Endothelial cell of umbilical vein (primary cell): ENCODE results near the gene CCNK. TPM values are rescaled to one million over a fixed set of nuclear protein-coding genes. Genes with fewer than 3 reads are reported as not detected.

Source experiments
- BruUV-seq: library from RNA; stranded (reverse); fragments of 400-500 nt; replicated peaks from 2 replicates; lab custom pipeline; 2021; lab: Mats Ljungman, UMichigan
- CTCF ChIA-PET: fragments of 300-600, 350-600 bp; sonication (Branson Sonifier 250); formaldehyde crosslinking; loops from one replicate; lab custom pipeline; 2021; ENCODE audit warnings: antibody characterized with exemption, inconsistent platforms; lab: Charles Lee
- POLR2A ChIA-PET: fragments of 300-600, 350-600 bp; sonication (Branson Sonifier 250); formaldehyde crosslinking; loops from one replicate; lab custom pipeline; 2021; ENCODE audit warnings: antibody characterized with exemption, inconsistent platforms; lab: Charles Lee
- DNase-seq: peaks from one replicate; pipeline ENCODE4 v3.0.0-alpha.2; 2011; ENCODE audit warnings: low read depth, low spot score
- FAIRE-seq: peaks from 2 replicates; lab custom pipeline; 2011; peaks lifted over from hg19 to GRCh38; lab: Jason Lieb, UNC
- H2AFZ ChIP-seq: 2 replicates; pipeline ENCODE4 v1.6.0; 2012; ENCODE audit warnings: low read depth, low read length, control low read depth, inconsistent platforms
- H3K27ac ChIP-seq: 2 replicates; pipeline ENCODE4 v1.5.1; 2011; ENCODE audit warnings: low read depth, mild to moderate bottlenecking, control low read depth, low read length, moderate library complexity; ENCODE audit not compliant: insufficient read depth
- H3K27me3 ChIP-seq, 2 experiments: 2 replicates each; pipeline versions ENCODE4 v1.6.0 to v1.6.1; 2011; ENCODE audit warnings: low read length in 2 of 2, mixed read lengths in 1 of 2; ENCODE audit not compliant: control insufficient read depth in 2 of 2, insufficient read depth in 2 of 2
- H3K36me3 ChIP-seq, 2 experiments: 2 replicates in 1 of 2; 3 replicates in 1 of 2; pipeline ENCODE4 v1.5.1; 2011; ENCODE audit warnings: low read length in 2 of 2, mild to moderate bottlenecking in 1 of 2, moderate library complexity in 1 of 2; ENCODE audit not compliant: control insufficient read depth in 2 of 2, insufficient read depth in 2 of 2; ENCODE audit errors: extremely low read depth in 1 of 2
- H3K4me1 ChIP-seq: 3 replicates; pipeline ENCODE4 v1.5.1; 2011; ENCODE audit warnings: mild to moderate bottlenecking, low read length; ENCODE audit not compliant: control insufficient read depth, insufficient read depth; ENCODE audit errors: extremely low read depth
- H3K4me2 ChIP-seq: 2 replicates; pipeline ENCODE4 v1.6.1; 2011; ENCODE audit warnings: low read length, control low read depth, mixed read lengths; ENCODE audit not compliant: insufficient read depth
- H3K4me3 ChIP-seq, 3 experiments: fragments of 200-600 bp in 1 of 3; sonication (generic), shearing (Covaris generic) in 1 of 3; replicated peaks in 1 of 3; 2 replicates each; pipeline ENCODE4 v1.5.1; 2011 to 2016; ENCODE audit warnings: control low read depth in 3 of 3, low read length in 3 of 3, mild to moderate bottlenecking in 2 of 3, inconsistent platforms in 1 of 3, low read depth in 1 of 3, moderate library complexity in 1 of 3; ENCODE audit not compliant: insufficient read depth in 1 of 3
- H3K79me2 ChIP-seq: 2 replicates; pipeline ENCODE4 v1.6.0; 2012; ENCODE audit warnings: low read length, inconsistent platforms; ENCODE audit not compliant: control insufficient read depth, insufficient read depth
- H3K9ac ChIP-seq: replicated peaks from 2 replicates; pipeline ENCODE3; 2011; ENCODE audit warnings: low read length, control low read depth; ENCODE audit not compliant: insufficient read depth; ENCODE audit errors: extremely low read depth
- H3K9me1 ChIP-seq: replicated peaks from 3 replicates; pipeline ENCODE4 v1.6.0; 2011; ENCODE audit warnings: mild to moderate bottlenecking, low read length; ENCODE audit not compliant: control insufficient read depth, insufficient read depth; ENCODE audit errors: extremely low read depth
- H3K9me3 ChIP-seq: replicated peaks from 2 replicates; pipeline ENCODE4 v1.5.1; 2012; ENCODE audit warnings: low read length, inconsistent platforms; ENCODE audit not compliant: control insufficient read depth, insufficient read depth
- H4K20me1 ChIP-seq: replicated peaks from 2 replicates; pipeline ENCODE3; 2011; ENCODE audit warnings: mild to moderate bottlenecking, low read length; ENCODE audit not compliant: control insufficient read depth, insufficient read depth; ENCODE audit errors: extremely low read depth
- CTCF ChIP-seq, 2 donors: IDR thresholded peaks; 1 replicate in 1 of 2; 2 replicates in 1 of 2; pipeline ENCODE4 v1.5.1; 2011; ENCODE audit warnings: low read length in 2 of 2, mild to moderate bottlenecking in 2 of 2, moderate library complexity in 2 of 2, control low read depth in 1 of 2, inconsistent platforms in 1 of 2, low read depth in 1 of 2; ENCODE audit not compliant: insufficient read depth in 1 of 2; ENCODE audit errors: extremely low read depth in 1 of 2
- EZH2 ChIP-seq: IDR thresholded peaks from 2 replicates; pipeline ENCODE4 v1.6.1; 2012; ENCODE audit warnings: borderline replicate concordance, low read depth, mild to moderate bottlenecking, moderate library complexity, low read length, inconsistent platforms; ENCODE audit not compliant: severe bottlenecking
- FOS ChIP-seq: IDR thresholded peaks from 2 replicates; pipeline ENCODE4 v1.6.1; 2011; ENCODE audit warnings: mild to moderate bottlenecking, low read length, moderate library complexity, borderline replicate concordance; ENCODE audit not compliant: insufficient read depth
- GATA2 ChIP-seq: IDR thresholded peaks from 2 replicates; pipeline ENCODE4 v1.7.0; 2011; ENCODE audit warnings: low read depth, mild to moderate bottlenecking, moderate library complexity, mixed read lengths, low read length; ENCODE audit not compliant: insufficient read length, insufficient read depth
- JUN ChIP-seq: IDR thresholded peaks from 2 replicates; pipeline ENCODE4 v1.6.1; 2011; ENCODE audit warnings: borderline replicate concordance, low read depth; ENCODE audit not compliant: insufficient read length, insufficient read depth
- MAX ChIP-seq: IDR thresholded peaks from 2 replicates; pipeline ENCODE4 v1.6.1; 2011; ENCODE audit not compliant: insufficient read depth, insufficient read length
- MYC ChIP-seq: IDR thresholded peaks from one replicate; pipeline ENCODE4 v1.6.1; 2011; ENCODE audit warnings: mild to moderate bottlenecking, low read depth, low read length
- POLR2A ChIP-seq: IDR thresholded peaks from 2 replicates; pipeline ENCODE4 v1.6.1; 2012; ENCODE audit warnings: low read depth, mild to moderate bottlenecking, control low read depth, low read length
- POLR2AphosphoS5 ChIP-seq: IDR thresholded peaks from 2 replicates; pipeline ENCODE4 v1.6.1; 2012; ENCODE audit warnings: low read depth, mild to moderate bottlenecking, control low read depth, low read length, moderate library complexity; ENCODE audit not compliant: insufficient read depth
- dilution Hi-C: fragments of 300-500 bp; cut with MboI; formaldehyde crosslinking; loops from one replicate; pipeline ENCODE4 v1.15.0; 2019; ENCODE audit warnings: low sequenced_read_pairs; ENCODE audit not compliant: extremely low pct_ligation_motif_present
- intact Hi-C: fragments of 100-400 bp; cut with micrococcal nuclease; formaldehyde crosslinking; loops from one replicate; pipeline ENCODE4 v1.10.0; 2022
- polyA plus RNA-seq, 4 experiments: library from polyadenylated mRNA; depleted of rRNA in 3 of 4; stranded (reverse) in 3 of 4; unstranded in 1 of 4; fragments of >200 nt; gene quantifications; 2 replicates each; pipeline versions ENCODE4 v1.2.1 to v1.2.3, GENCODE V29; 2011 to 2012; ENCODE audit warnings: missing spikeins in 1 of 4
- total RNA-seq: library from RNA; stranded (reverse); gene quantifications from 2 replicates; pipeline ENCODE4 v1.2.3, GENCODE V29; 2021

CCNK gene
- total and polyA plus RNA-seq, 2 donors (not counting 3 experiments of a cell fraction or from before 2014, with no cell fraction given) = 11.9 to 59.3 TPM

GRCh38 chr14:99467336-99468078 lies 13.7 kb upstream of the CCNK start:
- peaks cover 60% of the 10 kb centered on the region for H3K79me2 ChIP-seq
- H3K27me3 ChIP-seq = no peaks in the 10 kb centered on the region
- CTCF ChIA-PET = interaction anchor here (1.0 kb wide), 1 partner anchor 13 kb away, joined by 3 read pairs; no protein-coding TSS in a partner anchor
- BruUV-seq = no TSS peak
- H3K4me1 ChIP-seq = peaks cover 22% of the 10 kb centered on the region
- TF ChIP-seq GATA2 = no peak
- no peak for TF ChIP-seq MYC
- TF ChIP-seq FOS = no peak
- no peak overlapping the region for H3K4me2 ChIP-seq
- no peak overlapping the region for H3K4me3 ChIP-seq
- POLR2A ChIA-PET = no interaction called here
- H3K36me3 ChIP-seq = peaks cover 2 to 6% of the 10 kb centered on the region in 2 experiments
- no peaks in the 10 kb centered on the region for H4K20me1 ChIP-seq
- no peaks in the 10 kb centered on the region for H3K9me3 ChIP-seq
- H3K9me1 ChIP-seq = no peaks in the 10 kb centered on the region
- DNase-seq (peak; percentile 15), FAIRE-seq (no peak)
- intact Hi-C loops (no loop called here), dilution Hi-C loops (no loop called here)
- H2AFZ ChIP-seq = no peak overlapping the region
- no peak overlapping the region for H3K9ac ChIP-seq
- H3K27ac ChIP-seq = no peak overlapping the region

GRCh38 chr14:99468081-99468480 lies 13.1 kb upstream of the CCNK start:
- Histone ChIP-seq H3K4me2 (no peak overlapping the region), H3K27ac (no peak overlapping the region), H3K4me1 (peaks cover 22% of the 10 kb centered on the region), H3K79me2 (peaks cover 66% of the 10 kb centered on the region), H4K20me1 (no peaks in the 10 kb centered on the region), H3K9me3 (no peaks in the 10 kb centered on the region), H3K9me1 (no peaks in the 10 kb centered on the region), H3K9ac (no peak overlapping the region), H3K4me3 (no peak overlapping the region), H2AFZ (no peak overlapping the region), H3K36me3 (peaks cover 2 to 6% of the 10 kb centered on the region in 2 experiments), H3K27me3 (no peaks in the 10 kb centered on the region)
- TF ChIP-seq JUN (no peak), CTCF (IDR thresholded peaks at IDR 0.05; ENCODE audit: extremely low read depth in 1 of 2, insufficient read depth in 1 of 2, low read depth in 1 of 2, low read length in 2 of 2) (no peak), POLR2A (no peak), MYC (no peak), MAX (no peak), GATA2 (no peak), POLR2AphosphoS5 (no peak), EZH2 (no peak), FOS (no peak)
- CTCF ChIA-PET = interaction anchor here (1.0 kb wide), 1 partner anchor 13 kb away, joined by 3 read pairs; no protein-coding TSS in a partner anchor
- intact Hi-C loops = no loop called here
- DNase-seq = no peak
- dilution Hi-C loops = no loop called here
- FAIRE-seq = no peak
- POLR2A ChIA-PET = no interaction called here
- no TSS peak for BruUV-seq
